Trophoblast cell (in vitro differentiated cells and primary cell): ENCODE data around the gene CCDC6. TPM values are rescaled to one million over a fixed set of nuclear protein-coding genes. Genes with fewer than 3 reads are reported as not detected.
A peak's percentile ranks its signal among the peaks of the same experiment; 100 is the strongest.
"Not testable (repeated sequence)": the region's sequence is repeated elsewhere in the genome, so short reads cannot be mapped to it uniquely, and the experiment has no call there.

Source experiments
- DNase-seq, 2 donors: peaks; one replicate each; pipeline ENCODE4 v3.0.0-alpha.2; 2016
- H2AFZ ChIP-seq: 2 replicates; pipeline ENCODE4 v1.6.1; 2013; ENCODE audit warnings: low read length, moderate library complexity, mild to moderate bottlenecking; ENCODE audit not compliant: insufficient read depth, poor library complexity
- H2AK5ac ChIP-seq: 2 replicates; pipeline ENCODE4 v1.6.1; 2013; ENCODE audit warnings: mild to moderate bottlenecking, low read length
- H2BK120ac ChIP-seq: 2 replicates; pipeline ENCODE4 v1.6.1; 2013; ENCODE audit warnings: low read length, mild to moderate bottlenecking, moderate library complexity; ENCODE audit not compliant: insufficient read depth, poor library complexity
- H2BK12ac ChIP-seq: 2 replicates; pipeline ENCODE4 v1.6.1; 2013; ENCODE audit warnings: mild to moderate bottlenecking, low read length, moderate library complexity
- H2BK5ac ChIP-seq: 2 replicates; pipeline ENCODE4 v1.6.1; 2013; ENCODE audit warnings: low read length, low read depth, moderate library complexity, mild to moderate bottlenecking; ENCODE audit not compliant: poor library complexity
- H3K14ac ChIP-seq: 2 replicates; pipeline ENCODE4 v1.6.1; 2013; ENCODE audit warnings: mild to moderate bottlenecking, low read length
- H3K18ac ChIP-seq: 2 replicates; pipeline ENCODE4 v1.6.1; 2013; ENCODE audit warnings: mild to moderate bottlenecking, low read length
- H3K23ac ChIP-seq: 2 replicates; pipeline ENCODE4 v1.6.1; 2013; ENCODE audit warnings: low read length
- H3K27ac ChIP-seq: 2 replicates; pipeline ENCODE4 v1.5.1; 2013; ENCODE audit warnings: low read depth, mild to moderate bottlenecking, inconsistent platforms, low read length, moderate library complexity
- H3K27me3 ChIP-seq: 2 replicates; pipeline ENCODE4 v1.6.1; 2013; ENCODE audit warnings: inconsistent platforms, mild to moderate bottlenecking, low read length, moderate library complexity; ENCODE audit not compliant: insufficient read depth
- H3K36me3 ChIP-seq, 2 experiments: 1 replicate in 1 of 2; 2 replicates in 1 of 2; pipeline ENCODE4 v1.6.1; 2013; ENCODE audit warnings: low read length in 2 of 2, mild to moderate bottlenecking in 2 of 2, moderate library complexity in 1 of 2; ENCODE audit not compliant: insufficient read depth in 2 of 2, control insufficient read depth in 1 of 2
- H3K4ac ChIP-seq: 2 replicates; pipeline ENCODE4 v1.6.1; 2013; ENCODE audit warnings: low read depth, mild to moderate bottlenecking, low read length, moderate library complexity
- H3K4me1 ChIP-seq, 2 experiments: 1 replicate in 1 of 2; 2 replicates in 1 of 2; pipeline ENCODE4 v1.6.1; 2013; ENCODE audit warnings: low read length in 2 of 2, mild to moderate bottlenecking in 2 of 2, moderate library complexity in 1 of 2; ENCODE audit not compliant: insufficient read depth in 2 of 2, control insufficient read depth in 1 of 2
- H3K4me2 ChIP-seq: 2 replicates; pipeline ENCODE4 v1.6.1; 2013; ENCODE audit warnings: inconsistent platforms, mild to moderate bottlenecking, low read length, moderate library complexity
- H3K4me3 ChIP-seq: 2 replicates; pipeline ENCODE4 v1.5.1; 2013; ENCODE audit warnings: mild to moderate bottlenecking, low read depth, low read length, inconsistent platforms
- H3K79me1 ChIP-seq: one replicate; pipeline ENCODE4 v1.6.1; 2013; ENCODE audit warnings: low read length
- H3K79me2 ChIP-seq: 2 replicates; pipeline ENCODE4 v1.6.1; 2013; ENCODE audit warnings: low read length, mild to moderate bottlenecking; ENCODE audit not compliant: control insufficient read depth, insufficient read depth, poor library complexity
- H3K9ac ChIP-seq: 2 replicates; pipeline ENCODE4 v1.6.1; 2013; ENCODE audit warnings: mild to moderate bottlenecking, low read length
- H3K9me3 ChIP-seq: 2 replicates; pipeline ENCODE4 v1.6.1; 2013; ENCODE audit warnings: low read depth, mild to moderate bottlenecking, control low read depth, inconsistent platforms, low read length; ENCODE audit not compliant: insufficient read depth
- H4K12ac ChIP-seq: 2 replicates; pipeline ENCODE4 v1.6.1; 2013; ENCODE audit warnings: low read depth, mild to moderate bottlenecking, low read length, moderate library complexity
- H4K8ac ChIP-seq: 2 replicates; pipeline ENCODE4 v1.6.1; 2013; ENCODE audit warnings: low read depth, mild to moderate bottlenecking, low read length, moderate library complexity
- H4K91ac ChIP-seq: one replicate; pipeline ENCODE4 v1.6.1; 2013; ENCODE audit warnings: low read depth, mild to moderate bottlenecking, low read length, moderate library complexity
- WGBS: extraction: QIAGEN DNeasy Blood & Tissue Kit; methylation state at CpG from one replicate; pipeline ENCODE4 v1.1.7; 2013; ENCODE audit warnings: missing lambda C conversion rate; ENCODE audit not compliant: insufficient read length, insufficient coverage; ENCODE audit errors: extremely low coverage; 5-methylcytosine and 5-hydroxymethylcytosine counted together
- polyA plus RNA-seq: library from polyadenylated mRNA; stranded (reverse); fragments of 200-250 nt; gene quantifications from 2 replicates; pipeline ENCODE4 v1.2.3, GENCODE V29; 2013

Gene CCDC6
- 55.8 and 56.4 TPM in 2 replicates for polyA plus RNA-seq

DNA sequence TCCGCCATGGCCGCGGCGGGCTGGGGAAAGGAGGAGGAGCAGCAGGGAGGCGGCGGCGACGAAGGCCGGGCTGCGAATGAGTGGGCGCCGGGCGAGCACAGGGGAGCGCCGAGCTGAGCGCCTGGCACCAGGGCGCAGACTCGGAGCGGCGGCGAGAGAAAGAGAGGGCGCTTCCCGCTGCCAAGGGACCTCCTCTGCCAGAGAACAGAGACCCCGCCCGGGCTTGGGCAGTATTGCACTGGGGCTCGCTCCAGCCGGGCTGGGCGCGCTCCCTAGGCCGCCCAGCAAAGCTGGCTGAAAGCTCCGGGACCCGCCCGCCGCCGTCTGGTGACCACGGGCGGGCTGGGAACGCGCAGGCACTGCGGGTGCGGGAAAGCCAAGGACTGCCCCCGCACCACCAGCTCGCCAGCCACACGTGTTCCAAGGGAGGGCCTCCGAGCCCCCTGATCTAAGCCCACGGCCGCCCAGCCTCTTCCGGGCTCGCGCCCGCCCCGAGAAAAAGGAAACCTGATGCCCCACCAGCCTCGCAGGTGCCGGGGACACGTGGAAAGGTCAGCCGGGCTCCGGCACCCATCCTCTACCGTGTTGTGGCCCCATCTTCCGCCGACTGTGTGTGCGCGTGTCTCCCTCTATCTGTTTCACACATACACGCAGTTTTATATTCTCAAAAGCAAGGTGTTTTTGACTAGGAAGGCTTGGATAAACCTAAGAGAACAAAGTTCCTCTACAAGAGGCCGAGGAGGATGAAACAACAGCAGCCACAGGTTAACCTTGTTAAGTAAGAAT lies at the start of gene CCDC6:
Gene CCDC6, minus strand, starts transcription at position 140 of the 786 bp plus-strand sequence. Its CDS starts 132 bp downstream, at position 8.
- Histone ChIP-seq H3K4me2 (peak within 1 kb of the TSS; percentile 88), H2BK12ac (peak within 1 kb of the TSS; percentile 82), H3K36me3 (no peaks in the 10 kb centered on the region), H3K79me1 (peaks cover 23% of the 10 kb centered on the region), H4K8ac (peak within 1 kb of the TSS; percentile 78), H3K27me3 (no peaks in the 10 kb centered on the region), H3K14ac (peak within 1 kb of the TSS; percentile 91), H2AK5ac (peak within 1 kb of the TSS; percentile 91), H3K4ac (peak within 1 kb of the TSS; percentile 100), H2BK120ac (peak within 1 kb of the TSS; percentile 89), H3K4me1 (peaks cover 4 to 12% of the 10 kb centered on the region in 2 experiments), H3K9ac (peak within 1 kb of the TSS; percentile 90), H3K4me3 (peak within 1 kb of the TSS; percentile 89), H3K9me3 (no peaks in the 10 kb centered on the region), H2AFZ (peak within 1 kb of the TSS; percentile 82), H4K12ac (peak within 1 kb of the TSS; percentile 82), H4K91ac (peak within 1 kb of the TSS; percentile 80), H3K79me2 (peaks cover 27% of the 10 kb centered on the region), H3K23ac (no peak within 1 kb of the TSS), H3K18ac (peak within 1 kb of the TSS; percentile 90), H2BK5ac (peak within 1 kb of the TSS; percentile 91), H3K27ac (peak within 1 kb of the TSS; percentile 89)
- no CpG with 5 or more reads among the region's 64 CpGs for WGBS
- DNase-seq, result peak; percentile 93 to 94

DNA sequence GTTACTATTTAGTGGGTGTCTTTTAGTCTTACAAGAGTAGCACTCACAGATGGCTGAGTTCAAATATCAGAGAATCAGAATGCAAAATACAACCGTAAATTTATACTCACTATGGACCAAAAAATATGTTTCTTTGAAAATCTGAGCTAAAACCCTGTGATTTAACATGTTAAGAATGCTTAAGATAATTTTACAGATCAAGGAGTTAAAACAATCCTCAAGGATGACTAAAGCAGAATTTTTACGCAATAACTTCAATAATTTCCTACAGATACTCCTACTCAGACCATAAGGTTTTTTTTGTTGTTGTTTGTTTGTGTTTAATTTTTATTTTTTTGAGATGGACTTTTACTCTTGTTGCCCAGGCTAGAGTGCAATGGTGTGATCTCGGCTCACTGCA lies 47.9 kb upstream of the CCDC6 start:
- Histone ChIP-seq H3K4me1 (peaks cover 4% of the 10 kb centered on the region in 2 experiments), H3K4me2 (no peak overlapping the region), H3K79me1 (peaks cover 5% of the 10 kb centered on the region), H3K4ac (no peak overlapping the region), H3K9me3 (no peaks in the 10 kb centered on the region), H3K9ac (no peak overlapping the region), H3K14ac (no peak overlapping the region), H3K27ac (no peak overlapping the region), H2BK5ac (no peak overlapping the region), H4K12ac (no peak overlapping the region), H2AFZ (no peak overlapping the region), H3K18ac (no peak overlapping the region), H2BK12ac (no peak overlapping the region), H3K23ac (no peak overlapping the region), H4K8ac (no peak overlapping the region), H2BK120ac (no peak overlapping the region), H3K79me2 (no peaks in the 10 kb centered on the region), H4K91ac (no peak overlapping the region), H3K36me3 (no peaks in the 10 kb centered on the region), H2AK5ac (no peak overlapping the region), H3K4me3 (no peak overlapping the region), H3K27me3 (no peaks in the 10 kb centered on the region)
- DNase-seq, result peak in 1 of 2 donors; percentile 86
- WGBS, result no CpG with 5 or more reads among the region's 3 CpGs

DNA sequence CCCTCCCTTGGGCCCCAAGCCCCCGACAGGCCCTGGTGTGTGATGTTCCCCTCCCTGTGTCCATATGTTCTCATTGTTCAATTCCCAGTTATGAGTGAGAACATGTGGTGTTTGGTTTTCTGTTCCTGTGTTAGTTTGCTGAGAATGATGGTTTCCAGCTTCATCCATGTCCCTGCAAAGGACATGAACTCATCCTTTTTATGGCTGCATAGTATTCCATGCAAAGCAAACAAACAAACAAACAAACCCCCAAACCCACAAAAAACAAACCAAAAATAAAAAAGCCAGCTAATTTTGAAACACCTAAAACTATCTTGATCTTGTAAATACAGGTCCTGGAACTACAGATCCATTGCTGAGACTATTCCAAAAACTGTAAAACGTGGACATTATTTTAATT lies 47.4 kb upstream of the CCDC6 start:
- H3K79me1 ChIP-seq, H3K27ac ChIP-seq, H3K14ac ChIP-seq, DNase-seq, H3K36me3 ChIP-seq, H3K23ac ChIP-seq, H3K27me3 ChIP-seq, H3K9me3 ChIP-seq, H3K9ac ChIP-seq, H3K4ac ChIP-seq, H2BK5ac ChIP-seq, H3K18ac ChIP-seq, H2AK5ac ChIP-seq, H4K91ac ChIP-seq, H3K4me3 ChIP-seq, H3K4me1 ChIP-seq, H4K12ac ChIP-seq, H3K79me2 ChIP-seq, H3K4me2 ChIP-seq, H2BK120ac ChIP-seq, H2BK12ac ChIP-seq, H2AFZ ChIP-seq, H4K8ac ChIP-seq: not testable (repeated sequence)
- WGBS, result no CpG with 5 or more reads among the region's 2 CpGs

DNA sequence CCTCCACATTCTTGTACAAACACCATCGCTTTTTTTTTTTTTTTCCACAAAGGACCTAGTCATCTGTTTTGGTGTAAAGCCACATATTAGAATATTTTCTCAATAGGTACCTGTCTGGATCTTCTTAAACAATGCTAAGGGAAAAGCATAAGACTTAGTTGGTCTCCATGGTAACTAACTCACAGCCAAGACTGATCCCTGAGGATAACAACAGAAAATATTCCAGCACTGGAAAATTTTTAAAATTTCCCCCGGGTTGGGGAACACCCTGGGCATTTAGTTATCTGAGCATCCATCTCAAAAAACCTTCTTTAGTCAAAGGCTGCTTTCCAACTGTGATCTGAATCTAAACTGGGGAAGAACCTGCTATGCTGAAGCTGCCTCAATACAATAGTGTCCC lies 43.7 kb upstream of the CCDC6 start:
- no peaks in the 10 kb centered on the region for H3K9me3 ChIP-seq
- H2BK5ac ChIP-seq, result no peak overlapping the region
- no peak overlapping the region for H3K4me3 ChIP-seq
- H3K27ac ChIP-seq, result no peak overlapping the region
- H3K23ac ChIP-seq, result no peak overlapping the region
- H2BK12ac ChIP-seq, result no peak overlapping the region
- H3K4ac ChIP-seq, result no peak overlapping the region
- no peak overlapping the region for H4K12ac ChIP-seq
- no peak overlapping the region for H3K4me2 ChIP-seq
- H4K8ac ChIP-seq, result no peak overlapping the region
- H3K4me1 ChIP-seq, result no peaks in the 10 kb centered on the region
- H3K79me2 ChIP-seq, result no peaks in the 10 kb centered on the region
- H3K79me1 ChIP-seq, result peaks cover 2% of the 10 kb centered on the region
- no peak overlapping the region for H2BK120ac ChIP-seq
- H2AK5ac ChIP-seq, result no peak overlapping the region
- no CpG with 5 or more reads among the region's 2 CpGs for WGBS
- H3K14ac ChIP-seq, result no peak overlapping the region
- H2AFZ ChIP-seq, result no peak overlapping the region
- H3K36me3 ChIP-seq, result no peaks in the 10 kb centered on the region
- no peak overlapping the region for H3K18ac ChIP-seq
- H3K9ac ChIP-seq, result no peak overlapping the region
- no peaks in the 10 kb centered on the region for H3K27me3 ChIP-seq
- peak; percentile 32 to 96 for DNase-seq
- H4K91ac ChIP-seq, result no peak overlapping the region
